ENCODE measurements around the gene ZNF497.

Gene ZNF497

DNA sequence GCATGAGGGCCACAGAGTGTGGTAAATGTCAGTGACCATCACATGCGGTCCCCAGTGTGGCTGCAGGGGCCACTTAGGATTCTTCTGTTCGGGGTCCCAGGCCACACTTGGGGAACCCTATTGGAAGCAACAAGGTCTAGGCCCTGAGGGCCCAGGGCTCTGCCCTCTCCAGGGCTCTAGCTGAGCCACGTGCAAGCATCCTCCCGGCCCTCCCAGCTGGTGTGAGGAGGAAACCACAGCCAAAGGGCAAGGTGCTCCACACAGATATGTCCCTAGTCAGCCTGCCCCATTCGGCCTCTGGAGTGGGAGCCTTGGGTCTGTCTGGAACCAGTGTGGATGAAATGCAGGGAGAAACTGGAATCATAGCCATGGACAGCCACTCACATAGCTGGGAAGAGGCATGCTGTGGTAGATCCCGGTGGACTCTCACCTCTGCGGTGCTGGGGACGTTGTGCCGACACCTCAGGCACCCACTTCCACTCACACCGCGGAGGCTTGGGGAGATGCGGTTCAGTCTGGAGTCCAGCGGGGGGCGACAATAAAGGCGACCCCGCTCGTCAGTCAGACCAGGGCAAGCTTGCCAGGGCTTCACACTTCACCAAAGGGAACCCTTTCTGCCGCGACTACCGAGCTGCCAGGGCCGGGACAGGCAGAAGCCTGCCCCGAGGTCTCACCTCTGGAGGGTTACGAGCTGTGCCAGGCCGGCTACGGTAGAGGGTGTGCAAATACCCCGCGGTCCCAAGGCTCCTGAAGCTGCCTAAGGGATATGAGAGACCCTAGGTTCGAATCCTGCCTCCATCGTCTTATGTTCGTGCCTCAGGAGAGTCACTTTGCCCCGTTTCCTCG is 4.3 kb upstream of the ZNF497 start:
- no peaks in the 10 kb centered on the region for H4K20me1 ChIP-seq (ENCODE audit: insufficient read depth, low read length, poor library complexity, severe bottlenecking)

DNA sequence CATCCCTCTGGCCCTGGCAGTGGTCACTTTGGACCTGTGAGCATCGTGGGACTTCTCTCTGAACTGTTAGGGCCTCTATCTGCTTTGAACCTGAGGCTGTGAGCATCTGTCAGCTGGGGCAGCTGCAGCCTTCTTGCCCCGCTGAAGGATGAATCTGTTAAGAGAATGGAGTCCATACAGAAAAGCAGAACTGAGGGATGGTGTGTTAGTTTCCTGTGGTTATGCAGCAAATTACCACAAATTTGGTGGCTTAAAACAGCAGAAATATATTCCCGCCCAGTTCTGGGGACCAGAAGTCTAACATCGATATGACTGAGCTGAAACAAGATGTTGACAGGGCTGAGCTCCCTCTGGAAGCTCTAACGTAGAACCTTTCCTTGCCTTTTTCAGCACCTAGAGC is 1.6 kb upstream of the ZNF497 start:
- H3K4me2 ChIP-seq (ENCODE audit: low read depth, low read length, poor library complexity, severe bottlenecking), result no peak overlapping the region
- H3K9ac ChIP-seq (ENCODE audit: low read depth, low read length, poor library complexity, severe bottlenecking), result no peak overlapping the region
- no peaks in the 10 kb centered on the region for H3K9me3 ChIP-seq (ENCODE audit: insufficient read depth, low read depth, low read length)
- no peaks in the 10 kb centered on the region for H4K20me1 ChIP-seq (ENCODE audit: insufficient read depth, low read length, poor library complexity, severe bottlenecking)
- H3K79me2 ChIP-seq (ENCODE audit: insufficient read depth, low read length), result no peaks in the 10 kb centered on the region
- H3K4me1 ChIP-seq (ENCODE audit: insufficient read depth, low read length, poor library complexity, severe bottlenecking), result peaks cover 17% of the 10 kb centered on the region
- H3K36me3 ChIP-seq (ENCODE audit: insufficient read depth, low read length), result no peaks in the 10 kb centered on the region
- no peak for TF ChIP-seq EZH2phosphoT487 (IDR thresholded peaks at IDR 0.05; ENCODE audit: borderline replicate concordance)
- TF ChIP-seq, protein P1, sequence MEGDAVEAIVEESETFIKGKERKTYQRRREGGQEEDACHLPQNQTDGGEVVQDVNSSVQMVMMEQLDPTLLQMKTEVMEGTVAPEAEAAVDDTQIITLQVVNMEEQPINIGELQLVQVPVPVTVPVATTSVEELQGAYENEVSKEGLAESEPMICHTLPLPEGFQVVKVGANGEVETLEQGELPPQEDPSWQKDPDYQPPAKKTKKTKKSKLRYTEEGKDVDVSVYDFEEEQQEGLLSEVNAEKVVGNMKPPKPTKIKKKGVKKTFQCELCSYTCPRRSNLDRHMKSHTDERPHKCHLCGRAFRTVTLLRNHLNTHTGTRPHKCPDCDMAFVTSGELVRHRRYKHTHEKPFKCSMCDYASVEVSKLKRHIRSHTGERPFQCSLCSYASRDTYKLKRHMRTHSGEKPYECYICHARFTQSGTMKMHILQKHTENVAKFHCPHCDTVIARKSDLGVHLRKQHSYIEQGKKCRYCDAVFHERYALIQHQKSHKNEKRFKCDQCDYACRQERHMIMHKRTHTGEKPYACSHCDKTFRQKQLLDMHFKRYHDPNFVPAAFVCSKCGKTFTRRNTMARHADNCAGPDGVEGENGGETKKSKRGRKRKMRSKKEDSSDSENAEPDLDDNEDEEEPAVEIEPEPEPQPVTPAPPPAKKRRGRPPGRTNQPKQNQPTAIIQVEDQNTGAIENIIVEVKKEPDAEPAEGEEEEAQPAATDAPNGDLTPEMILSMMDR (conservative IDR thresholded peaks at IDR 0.05; ENCODE audit: low read length), result no peak
- H3K27me3 ChIP-seq (ENCODE audit: insufficient read depth, low read length, poor library complexity, severe bottlenecking), result no peaks in the 10 kb centered on the region
- H3K9me2 ChIP-seq (replicated peaks; ENCODE audit: low read depth, low read length), result no peaks in the 10 kb centered on the region
- H2AFZ ChIP-seq (ENCODE audit: low read length), result no peak overlapping the region
- no peak overlapping the region for H3K4me3 ChIP-seq (ENCODE audit: low read length, poor library complexity, severe bottlenecking)
- no peaks in the 10 kb centered on the region for H3F3A ChIP-seq (ENCODE audit: low read depth)

More for the DNA sequence above, 4.3 kb upstream of the ZNF497 start:
- no peaks in the 10 kb centered on the region for H3K9me2 ChIP-seq (replicated peaks; ENCODE audit: low read depth, low read length)
- H3K27me3 ChIP-seq (ENCODE audit: insufficient read depth, low read length, poor library complexity, severe bottlenecking), result no peaks in the 10 kb centered on the region
- no peak overlapping the region for H3K4me2 ChIP-seq (ENCODE audit: low read depth, low read length, poor library complexity, severe bottlenecking)
- no peak overlapping the region for H3K9ac ChIP-seq (ENCODE audit: low read depth, low read length, poor library complexity, severe bottlenecking)
- H2AFZ ChIP-seq (ENCODE audit: low read length), result no peak overlapping the region
- H3K4me1 ChIP-seq (ENCODE audit: insufficient read depth, low read length, poor library complexity, severe bottlenecking), result peaks cover 9% of the 10 kb centered on the region
- H3K4me3 ChIP-seq (ENCODE audit: low read length, poor library complexity, severe bottlenecking), result no peak overlapping the region
- TF ChIP-seq, protein P1 (conservative IDR thresholded peaks at IDR 0.05; ENCODE audit: low read length), result peak; percentile 50
- TF ChIP-seq EZH2phosphoT487 (IDR thresholded peaks at IDR 0.05; ENCODE audit: borderline replicate concordance), result no peak
- H3K79me2 ChIP-seq (ENCODE audit: insufficient read depth, low read length), result no peaks in the 10 kb centered on the region
- no peaks in the 10 kb centered on the region for H3K36me3 ChIP-seq (ENCODE audit: insufficient read depth, low read length)
- H3K9me3 ChIP-seq (ENCODE audit: insufficient read depth, low read depth, low read length), result no peaks in the 10 kb centered on the region
- no peaks in the 10 kb centered on the region for H3F3A ChIP-seq (ENCODE audit: low read depth)

DNA sequence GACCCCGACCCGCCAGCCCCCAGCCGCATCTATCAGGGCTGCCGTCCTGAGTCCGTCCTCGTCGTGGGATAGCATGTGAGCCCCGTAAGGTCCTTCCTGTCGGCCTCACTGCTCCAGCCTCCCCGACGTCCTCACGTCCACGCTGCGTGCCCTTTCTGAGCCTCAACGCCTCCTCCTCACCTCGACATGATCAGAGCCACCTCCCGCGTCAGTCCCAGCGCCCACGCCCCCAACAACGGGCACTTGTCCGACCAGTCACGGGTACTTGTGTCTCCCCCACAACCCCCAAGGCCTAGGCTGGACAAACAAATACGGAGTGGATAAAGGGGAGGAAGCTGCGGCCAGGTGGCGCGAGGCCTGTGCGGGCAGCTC is 665 bp downstream of the ZNF497 start:
- Histone ChIP-seq H3K27me3 (ENCODE audit: insufficient read depth, low read length, poor library complexity, severe bottlenecking) (no peaks in the 10 kb centered on the region), H2AFZ (ENCODE audit: low read length) (peak overlapping the region; percentile 96), H3K9ac (ENCODE audit: low read depth, low read length, poor library complexity, severe bottlenecking) (peak overlapping the region; percentile 96), H3K9me3 (ENCODE audit: insufficient read depth, low read depth, low read length) (no peaks in the 10 kb centered on the region), H3K79me2 (ENCODE audit: insufficient read depth, low read length) (no peaks in the 10 kb centered on the region), H3K4me1 (ENCODE audit: insufficient read depth, low read length, poor library complexity, severe bottlenecking) (peaks cover 17% of the 10 kb centered on the region), H3K4me2 (ENCODE audit: low read depth, low read length, poor library complexity, severe bottlenecking) (peak overlapping the region; percentile 80), H3K36me3 (ENCODE audit: insufficient read depth, low read length) (no peaks in the 10 kb centered on the region), H4K20me1 (ENCODE audit: insufficient read depth, low read length, poor library complexity, severe bottlenecking) (no peaks in the 10 kb centered on the region), H3F3A (ENCODE audit: low read depth) (no peaks in the 10 kb centered on the region), H3K4me3 (ENCODE audit: low read length, poor library complexity, severe bottlenecking) (peak overlapping the region; percentile 89), H3K9me2 (replicated peaks; ENCODE audit: low read depth, low read length) (no peaks in the 10 kb centered on the region)
- TF ChIP-seq, protein P1 (conservative IDR thresholded peaks at IDR 0.05; ENCODE audit: low read length), result no peak
- TF ChIP-seq EZH2phosphoT487 (IDR thresholded peaks at IDR 0.05; ENCODE audit: borderline replicate concordance), result no peak
